GM12872 (cell line): ENCODE data around the gene OR6A2.

Experiments used
- CTCF ChIP-seq: IDR thresholded peaks from 3 replicates; pipeline ENCODE4 v1.5.1; 2011; ENCODE audit warnings: low read depth, mild to moderate bottlenecking, low read length, moderate library complexity; ENCODE audit not compliant: insufficient read depth

The OR6A2 gene

GRCh38 chr11:6742260-6742659, 57.2 kb downstream of the OR6A2 start:
- TF ChIP-seq CTCF: no peak
